HCT116 (cell line): ENCODE data around the gene SBNO2. TPM values are rescaled to one million over a fixed set of nuclear protein-coding genes. Genes with fewer than 3 reads are reported as not detected.

Experiments used
- ATAC-seq: fragments of 200-7000 bp; cut with Tn5 transposase; 2 replicates; pipeline ENCODE4 v1.9.1; 2020; ENCODE audit warnings: mild to moderate bottlenecking, moderate library complexity
- Bru-seq: library from RNA; stranded (reverse); fragments of 400-500 nt; gene quantifications from one replicate; lab custom pipeline; 2021; lab: Mats Ljungman, UMichigan
- BruChase-seq, 2 experiments: library from RNA; stranded (reverse); fragments of 400-500 nt; gene quantifications; one replicate each; lab custom pipeline; 2021; lab: Mats Ljungman, UMichigan
- BruUV-seq: library from RNA; stranded (reverse); fragments of 400-500 nt; replicated peaks from 2 replicates; lab custom pipeline; 2021; lab: Mats Ljungman, UMichigan
- CTCF ChIA-PET: fragments of 300-600 bp; sonication (Branson Sonifier 250); formaldehyde crosslinking; loops from one replicate; lab custom pipeline; 2021; ENCODE audit warnings: antibody characterized with exemption; lab: Charles Lee
- POLR2A ChIA-PET: fragments of 300-600, 350-600 bp; sonication (Branson Sonifier 250); formaldehyde crosslinking; loops from one replicate; lab custom pipeline; 2021; ENCODE audit warnings: antibody characterized with exemption; lab: Charles Lee
- RAD21 ChIA-PET, 2 experiments: fragments of 300-600 bp; sonication (Branson Sonifier 250); formaldehyde crosslinking; loops; one replicate each; lab custom pipeline; 2023; ENCODE audit warnings: low total read pairs in 2 of 2; ENCODE audit not compliant: uncharacterized antibody in 2 of 2, unreplicated experiment in 2 of 2, low non-redundant PET in 1 of 2; lab: Charles Lee
- DNase-seq: peaks from one replicate; pipeline ENCODE4 v3.0.0-alpha.2; 2010; ENCODE audit warnings: low read depth, low spot score
- H2AFZ ChIP-seq: fragments of 200-600 bp; shearing (Covaris generic), sonication (generic); 2 replicates; pipeline ENCODE4 v1.6.1; 2017; ENCODE audit warnings: low read depth, mixed run types, mixed read lengths, antibody characterized with exemption, low read length; ENCODE audit not compliant: poor library complexity, severe bottlenecking
- H3K27ac ChIP-seq: 2 replicates; pipeline ENCODE4 v1.5.1; 2012; ENCODE audit warnings: low read depth, low read length
- H3K27me3 ChIP-seq: fragments of 200-600 bp; sonication (generic); 2 replicates; pipeline ENCODE4 v1.6.1; 2016; ENCODE audit warnings: mixed run types, low read length, mixed read lengths; ENCODE audit not compliant: insufficient read depth
- H3K36me3 ChIP-seq, 2 experiments: fragments of 200-500 bp in 1 of 2; fragments of 200-600 bp in 1 of 2; sonication (Bioruptor generic) in 1 of 2; sonication (generic) in 1 of 2; 2 replicates each; pipeline versions ENCODE4 v1.5.1 to v1.6.1; 2014 to 2016; ENCODE audit warnings: low read length in 2 of 2, inconsistent platforms in 1 of 2, mixed read lengths in 1 of 2, mixed run types in 1 of 2; ENCODE audit not compliant: insufficient read depth in 2 of 2, control insufficient read depth in 1 of 2
- H3K4me1 ChIP-seq, 2 experiments: fragments of 200-600 bp in 1 of 2; sonication (generic) in 1 of 2; 2 replicates each; pipeline versions ENCODE4 v1.5.1 to v1.6.1; 2012 to 2017; ENCODE audit warnings: low read length in 2 of 2, inconsistent platforms in 1 of 2, mild to moderate bottlenecking in 1 of 2, mixed read lengths in 1 of 2, mixed run types in 1 of 2, moderate library complexity in 1 of 2; ENCODE audit not compliant: insufficient read depth in 2 of 2, control insufficient read depth in 1 of 2
- H3K4me2 ChIP-seq: fragments of 200-600 bp; sonication (generic); 2 replicates; pipeline ENCODE4 v1.6.1; 2017; ENCODE audit warnings: mixed run types, low read length, mixed read lengths
- H3K4me3 ChIP-seq, 2 experiments: fragments of 200-600 bp in 1 of 2; sonication (generic) in 1 of 2; replicated peaks in 1 of 2; 2 replicates each; pipeline ENCODE4 v1.5.1; 2011 to 2016; ENCODE audit warnings: low read length in 2 of 2, control low read depth in 1 of 2, low read depth in 1 of 2, mild to moderate bottlenecking in 1 of 2, mixed read lengths in 1 of 2, mixed run types in 1 of 2
- H3K79me2 ChIP-seq: fragments of 200-600 bp; sonication (generic); 2 replicates; pipeline ENCODE4 v1.6.1; 2017; ENCODE audit warnings: mild to moderate bottlenecking, mixed run types, low read length, moderate library complexity, mixed read lengths; ENCODE audit not compliant: insufficient read depth
- H3K9ac ChIP-seq: fragments of 200-600 bp; sonication (generic); 2 replicates; pipeline ENCODE4 v1.6.1; 2016; ENCODE audit warnings: low read length, mixed read lengths
- H3K9me2 ChIP-seq: fragments of 200-600 bp; sonication (generic), shearing (Covaris generic); 2 replicates; pipeline ENCODE4 v1.6.1; 2017; ENCODE audit warnings: mixed run types, mild to moderate bottlenecking, moderate library complexity; ENCODE audit not compliant: insufficient read depth
- H3K9me3 ChIP-seq, 2 experiments: fragments of 200-500 bp in 1 of 2; fragments of 200-600 bp in 1 of 2; sonication (Bioruptor generic) in 1 of 2; sonication (generic) in 1 of 2; 2 replicates each; pipeline ENCODE4 v1.6.1; 2014 to 2017; ENCODE audit warnings: low read length in 2 of 2, mixed read lengths in 2 of 2, inconsistent platforms in 1 of 2, low read depth in 1 of 2, mild to moderate bottlenecking in 1 of 2, mixed run types in 1 of 2, moderate library complexity in 1 of 2; ENCODE audit not compliant: control insufficient read depth in 1 of 2, insufficient read depth in 1 of 2
- H4K20me1 ChIP-seq: fragments of 200-600 bp; sonication (generic), shearing (Covaris generic); 2 replicates; pipeline ENCODE4 v1.6.1; 2017; ENCODE audit warnings: mixed run types, mild to moderate bottlenecking, moderate library complexity; ENCODE audit not compliant: insufficient read depth
- CTCF ChIP-seq, 3 experiments: fragments of 200-600 bp in 1 of 3; sonication (generic) in 1 of 3; IDR thresholded peaks in 2 of 3; conservative IDR thresholded peaks in 1 of 3; 2 replicates each; pipeline ENCODE4 v1.5.1; 2012 to 2017; ENCODE audit warnings: low read depth in 2 of 3, low read length in 2 of 3, antibody characterized with exemption in 1 of 3, borderline replicate concordance in 1 of 3, control low read depth in 1 of 3, mild to moderate bottlenecking in 1 of 3, mixed read lengths in 1 of 3, mixed run types in 1 of 3, moderate library complexity in 1 of 3; ENCODE audit not compliant: insufficient read depth in 1 of 3
- EGR1 ChIP-seq: IDR thresholded peaks from 2 replicates; pipeline ENCODE4 v1.6.1; 2012; ENCODE audit warnings: low read depth
- ELF1 ChIP-seq: IDR thresholded peaks from 2 replicates; pipeline ENCODE4 v1.6.1; 2012; ENCODE audit warnings: low read depth, borderline replicate concordance
- MAX ChIP-seq: IDR thresholded peaks from 2 replicates; pipeline ENCODE4 v1.6.1; 2012
- POLR2A ChIP-seq: IDR thresholded peaks from 2 replicates; pipeline ENCODE4 v1.7.0; 2011; ENCODE audit warnings: borderline replicate concordance; ENCODE audit not compliant: insufficient read depth, insufficient read length; ENCODE audit errors: extremely low read depth
- POLR2AphosphoS5 ChIP-seq: IDR thresholded peaks from 2 replicates; pipeline ENCODE4 v1.6.1; 2011; ENCODE audit warnings: mild to moderate bottlenecking, low read depth, low read length, moderate library complexity
- REST ChIP-seq: IDR thresholded peaks from 2 replicates; pipeline ENCODE4 v1.6.1; 2012; ENCODE audit warnings: low read depth
- YY1 ChIP-seq: IDR thresholded peaks from 2 replicates; pipeline ENCODE4 v1.6.1; 2011; ENCODE audit warnings: low read length, low read depth, moderate library complexity, mild to moderate bottlenecking; ENCODE audit not compliant: insufficient replicate concordance; ENCODE audit errors: extremely low read depth
- intact Hi-C: fragments of 100-400 bp; cut with micrococcal nuclease; formaldehyde crosslinking; loops from 2 replicates; pipeline ENCODE4 v1.10.0; 2022
- long read RNA-seq: library from polyadenylated mRNA; unstranded; transcript quantifications from one replicate; pipeline ENCODE4 v2.0.0, GENCODE V29; 2021; ENCODE audit not compliant: unreplicated experiment
- polyA plus RNA-seq: library from polyadenylated mRNA; unstranded; fragments of >200 nt; gene quantifications from 2 replicates; pipeline ENCODE4 v1.2.1, GENCODE V29; 2012; ENCODE audit warnings: missing spikeins
- total RNA-seq: library from RNA; stranded (reverse); gene quantifications from one replicate; pipeline ENCODE4 v1.2.1, GENCODE V29; 2021; ENCODE audit not compliant: unreplicated experiment

The SBNO2 gene
- 66.4 TPM for total RNA-seq
- 35.8 and 46.2 TPM in 2 replicates for polyA plus RNA-seq
- percentile 54 among the genes with signal in this experiment for Bru-seq, nascent RNA
- BruChase-seq, experiment 1, labeled RNA remaining after a 6-hour chase: percentile 70 among the genes with signal in this experiment
- percentile 57 among the genes with signal in this experiment for BruChase-seq, experiment 2, labeled RNA remaining after a 2-hour chase
- long read RNA-seq, full-length matches to known transcripts: 9 of 34 reads
- long read RNA-seq, partial matches to known transcripts: 13 of 34 reads
- long read RNA-seq, other reads (novel, unspliced or antisense): 12 of 34 reads

- Histone ChIP-seq H4K20me1 (no peaks in the 10 kb centered on the region), H3K4me3 (peak within 1 kb of the TSS; percentile 95 to 98), H3K79me2 (peaks cover 49% of the 10 kb centered on the region), H3K27ac (peak within 1 kb of the TSS; percentile 92), H3K9me3 (no peaks in the 10 kb centered on the region), H2AFZ (no peak within 1 kb of the TSS), H3K36me3 (peaks cover 0 to 7% of the 10 kb centered on the region in 2 experiments; a peak in 1 of 4 replicates), H3K9ac (peak within 1 kb of the TSS; percentile 99), H3K4me2 (peak within 1 kb of the TSS; percentile 96), H3K27me3 (no peaks in the 10 kb centered on the region), H3K9me2 (no peaks in the 10 kb centered on the region), H3K4me1 (peaks cover 64 to 86% of the 10 kb centered on the region in 2 experiments)
- intact Hi-C loops: no loop called here
- ATAC-seq: peak; percentile 65
- CTCF ChIA-PET: interaction anchor here (0.5 kb wide), 1 partner anchor 404 kb away, joined by 4 read pairs; no protein-coding TSS in a partner anchor
- no TSS peak for BruUV-seq
- POLR2A ChIA-PET: no interaction called here
- DNase-seq: peak; percentile 72
- RAD21 ChIA-PET: no interaction called here
- TF ChIP-seq POLR2AphosphoS5 (peak; percentile 86), CTCF (IDR thresholded peaks at IDR 0.05 in 2 of 3, conservative IDR thresholded peaks at IDR 0.05 in 1 of 3; ENCODE audit: borderline replicate concordance in 1 of 3, insufficient read depth in 1 of 3, low read depth in 2 of 3, low read length in 2 of 3) (no peak), YY1 (peak; percentile 97), MAX (peak; percentile 75; the same call in 1 of the 2 replicates), POLR2A (peak; percentile 71), EGR1 (peak; percentile 88; the same call in 1 of the 2 replicates), ELF1 (no peak; the same call in 1 of the 2 replicates), REST (no peak)
Observed at GRCh38 chr19:1173845-1174809, at the start of gene SBNO2. Gene SBNO2 (minus strand): TSS chr19:1174268. CDS start chr19:1154276, 19,992 bp downstream.
